Peyer's patch (tissue), 4 donors: ENCODE data around the gene LARP4B.

Experiments used
- POLR2A ChIP-seq, 2 donors: fragments of 450-650 bp; IDR thresholded peaks; one replicate each; pipeline ENCODE4 v1.5.1; 2017; ENCODE audit warnings: antibody characterized with exemption in 2 of 2, mild to moderate bottlenecking in 2 of 2, moderate library complexity in 2 of 2
- TF ChIP-seq, protein P1 (sequence below), 6 experiments: fragments of 450-650 bp in 4 of 6; fragments of 200-600 bp in 2 of 6; sonication (generic) in 1 of 6; IDR thresholded peaks; one replicate each; pipeline ENCODE4 v1.5.1; 2017 to 2019; ENCODE audit warnings: antibody characterized with exemption in 6 of 6, mild to moderate bottlenecking in 3 of 6, moderate library complexity in 1 of 6

DNA sequence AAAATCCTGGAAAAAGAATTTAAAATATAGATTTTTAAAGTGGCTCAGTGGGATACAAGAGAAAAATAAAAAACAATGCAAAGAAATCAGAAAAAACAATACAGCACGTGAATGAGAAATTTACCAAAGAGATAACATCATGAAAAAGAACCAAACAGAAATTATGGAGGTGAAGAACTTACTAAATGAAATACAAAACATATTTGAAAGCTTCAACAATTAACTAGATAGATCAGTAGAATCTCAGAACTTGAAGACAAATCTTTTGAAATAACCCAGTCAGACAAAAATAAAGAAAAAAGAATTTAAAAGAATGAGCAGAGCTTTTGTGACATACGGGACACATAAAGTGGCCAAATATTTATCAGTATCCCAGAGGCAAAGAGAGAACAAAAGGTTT, 170.9 kb downstream of the LARP4B start:
- no peak for TF ChIP-seq POLR2A (IDR thresholded peaks at IDR 0.05)
- TF ChIP-seq, protein P1, sequence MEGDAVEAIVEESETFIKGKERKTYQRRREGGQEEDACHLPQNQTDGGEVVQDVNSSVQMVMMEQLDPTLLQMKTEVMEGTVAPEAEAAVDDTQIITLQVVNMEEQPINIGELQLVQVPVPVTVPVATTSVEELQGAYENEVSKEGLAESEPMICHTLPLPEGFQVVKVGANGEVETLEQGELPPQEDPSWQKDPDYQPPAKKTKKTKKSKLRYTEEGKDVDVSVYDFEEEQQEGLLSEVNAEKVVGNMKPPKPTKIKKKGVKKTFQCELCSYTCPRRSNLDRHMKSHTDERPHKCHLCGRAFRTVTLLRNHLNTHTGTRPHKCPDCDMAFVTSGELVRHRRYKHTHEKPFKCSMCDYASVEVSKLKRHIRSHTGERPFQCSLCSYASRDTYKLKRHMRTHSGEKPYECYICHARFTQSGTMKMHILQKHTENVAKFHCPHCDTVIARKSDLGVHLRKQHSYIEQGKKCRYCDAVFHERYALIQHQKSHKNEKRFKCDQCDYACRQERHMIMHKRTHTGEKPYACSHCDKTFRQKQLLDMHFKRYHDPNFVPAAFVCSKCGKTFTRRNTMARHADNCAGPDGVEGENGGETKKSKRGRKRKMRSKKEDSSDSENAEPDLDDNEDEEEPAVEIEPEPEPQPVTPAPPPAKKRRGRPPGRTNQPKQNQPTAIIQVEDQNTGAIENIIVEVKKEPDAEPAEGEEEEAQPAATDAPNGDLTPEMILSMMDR (IDR thresholded peaks at IDR 0.05): no peak
